ENCODE measurements around the gene SH2D4B. TPM values are rescaled to one million over a fixed set of nuclear protein-coding genes. Genes with fewer than 3 reads are reported as not detected.

SH2D4B gene
- total RNA-seq, 1 experiment from 2014 or later, result 0.24 TPM

DNA sequence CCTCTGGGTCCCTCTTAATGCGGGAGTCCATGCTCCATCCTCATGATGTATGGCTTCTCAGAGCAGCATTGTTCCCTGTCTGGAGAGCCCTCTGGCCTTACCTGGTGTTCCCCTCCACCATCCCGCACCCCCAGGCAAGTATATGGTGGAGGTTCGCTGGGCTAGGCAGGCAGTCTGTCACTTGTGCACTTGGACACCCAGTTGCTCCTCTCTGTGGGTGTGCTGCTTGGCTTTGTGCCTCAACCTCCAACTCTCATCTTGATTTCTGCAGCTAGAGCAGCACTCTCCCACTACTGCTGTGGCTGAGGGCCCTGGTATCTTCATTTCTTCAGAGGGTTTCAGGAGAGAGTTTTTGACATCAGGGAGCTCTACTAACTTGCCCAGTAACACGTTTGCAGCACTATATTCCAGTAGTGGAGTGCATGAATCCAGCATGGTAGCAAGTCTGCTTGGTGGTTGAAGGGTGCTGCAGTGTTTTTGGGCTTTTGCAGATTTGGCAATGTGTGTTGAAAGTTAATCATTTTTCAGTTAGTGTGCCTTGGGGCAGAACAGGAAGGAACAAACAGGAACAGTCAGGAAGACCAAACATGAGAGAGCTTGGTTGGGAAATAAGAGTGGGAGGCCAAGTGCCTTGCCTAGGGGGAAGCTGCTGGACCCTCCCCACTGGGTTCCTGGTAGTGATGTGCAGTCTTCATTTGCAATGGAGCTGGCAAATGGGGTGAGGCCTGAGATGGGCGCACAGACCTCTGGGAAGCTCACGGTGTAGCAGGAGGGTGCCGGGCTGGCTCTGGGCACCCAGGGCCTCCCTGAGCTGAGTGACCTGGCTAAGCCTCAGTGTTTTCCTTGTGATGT is 46.2 kb upstream of the SH2D4B start:
- no peak for TF ChIP-seq EZH2 (IDR thresholded peaks at IDR 0.05; ENCODE audit: low read depth)
- TF ChIP-seq, protein P1, sequence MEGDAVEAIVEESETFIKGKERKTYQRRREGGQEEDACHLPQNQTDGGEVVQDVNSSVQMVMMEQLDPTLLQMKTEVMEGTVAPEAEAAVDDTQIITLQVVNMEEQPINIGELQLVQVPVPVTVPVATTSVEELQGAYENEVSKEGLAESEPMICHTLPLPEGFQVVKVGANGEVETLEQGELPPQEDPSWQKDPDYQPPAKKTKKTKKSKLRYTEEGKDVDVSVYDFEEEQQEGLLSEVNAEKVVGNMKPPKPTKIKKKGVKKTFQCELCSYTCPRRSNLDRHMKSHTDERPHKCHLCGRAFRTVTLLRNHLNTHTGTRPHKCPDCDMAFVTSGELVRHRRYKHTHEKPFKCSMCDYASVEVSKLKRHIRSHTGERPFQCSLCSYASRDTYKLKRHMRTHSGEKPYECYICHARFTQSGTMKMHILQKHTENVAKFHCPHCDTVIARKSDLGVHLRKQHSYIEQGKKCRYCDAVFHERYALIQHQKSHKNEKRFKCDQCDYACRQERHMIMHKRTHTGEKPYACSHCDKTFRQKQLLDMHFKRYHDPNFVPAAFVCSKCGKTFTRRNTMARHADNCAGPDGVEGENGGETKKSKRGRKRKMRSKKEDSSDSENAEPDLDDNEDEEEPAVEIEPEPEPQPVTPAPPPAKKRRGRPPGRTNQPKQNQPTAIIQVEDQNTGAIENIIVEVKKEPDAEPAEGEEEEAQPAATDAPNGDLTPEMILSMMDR (conservative IDR thresholded peaks at IDR 0.05), result no peak
- Histone ChIP-seq H3K4me2 (no peak overlapping the region), H3K9me2 (ENCODE audit: insufficient read depth) (no peaks in the 10 kb centered on the region), H3K79me2 (ENCODE audit: low read depth) (peaks cover 100% of the 10 kb centered on the region), H3K27me3 (ENCODE audit: insufficient read depth, low read depth) (no peaks in the 10 kb centered on the region), H3K9me3 (ENCODE audit: insufficient read depth, low read depth) (no peaks in the 10 kb centered on the region), H2AFZ (no peak overlapping the region), H3K4me1 (replicated peaks; ENCODE audit: insufficient read depth) (peaks cover 55% of the 10 kb centered on the region), H3K27ac (peak overlapping the region; percentile 23), H3K4me3 (no peak overlapping the region), H3K36me3 (ENCODE audit: low read depth) (peaks cover 67% of the 10 kb centered on the region), H3F3A (ENCODE audit: insufficient read depth, low read depth) (peaks cover 71% of the 10 kb centered on the region), H4K20me1 (ENCODE audit: insufficient read depth) (peaks cover 14% of the 10 kb centered on the region)
- POLR2A ChIA-PET (ENCODE audit: unreplicated experiment), result no interaction called here
- intact Hi-C loops (cut with micrococcal nuclease; ENCODE audit: unreplicated experiment), result no loop called here
- no peak for DNase-seq
- BruUV-seq (replicated peaks), result no TSS peak
- CTCF ChIA-PET, result interaction anchor here (0.8 kb wide), 1 partner anchor 14 kb away, joined by 3 read pairs; no protein-coding TSS in a partner anchor

DNA sequence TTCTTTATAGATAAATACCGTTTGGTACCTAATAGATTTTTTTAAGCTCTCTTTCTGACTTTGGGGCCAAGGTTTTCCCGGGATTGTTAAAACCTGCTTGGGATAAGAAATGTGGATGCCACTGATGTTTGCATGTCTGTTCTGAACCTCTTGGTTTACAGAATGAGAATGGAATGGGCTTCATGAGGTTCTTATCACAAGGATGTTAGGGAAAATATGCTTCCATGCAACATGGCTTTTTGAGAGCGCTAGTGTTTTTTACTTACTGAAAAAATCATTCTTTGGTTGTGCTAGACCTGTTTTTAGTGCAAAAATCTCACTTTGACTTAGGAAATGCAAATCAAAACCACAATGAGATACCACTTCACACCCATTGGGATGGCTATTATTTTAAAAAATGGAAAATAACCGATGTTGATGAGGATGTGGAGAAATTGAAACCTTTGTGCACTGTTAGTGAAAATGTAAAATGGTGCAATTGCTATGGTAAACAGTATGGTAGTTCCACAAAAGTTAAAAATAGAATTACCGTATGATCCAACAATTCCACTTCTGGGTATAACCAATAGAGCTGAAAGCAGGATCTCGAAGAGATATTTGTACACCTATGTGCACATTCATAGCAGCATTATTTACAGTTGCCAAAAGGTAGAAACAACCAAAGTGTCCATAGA is 44.7 kb upstream of the SH2D4B start:
- Histone ChIP-seq H3K27ac (peak overlapping the region; percentile 99; the same call in 1 of the 2 replicates), H3K4me3 (no peak overlapping the region), H3K4me1 (replicated peaks; ENCODE audit: insufficient read depth) (peaks cover 62% of the 10 kb centered on the region), H4K20me1 (ENCODE audit: insufficient read depth) (peaks cover 6% of the 10 kb centered on the region; the same call in 1 of the 2 replicates), H3K4me2 (no peak overlapping the region), H3K27me3 (ENCODE audit: insufficient read depth, low read depth) (no peaks in the 10 kb centered on the region), H3K9me3 (ENCODE audit: insufficient read depth, low read depth) (no peaks in the 10 kb centered on the region), H2AFZ (no peak overlapping the region), H3F3A (ENCODE audit: insufficient read depth, low read depth) (peaks cover 86% of the 10 kb centered on the region), H3K79me2 (ENCODE audit: low read depth) (peaks cover 100% of the 10 kb centered on the region), H3K36me3 (ENCODE audit: low read depth) (peaks cover 76% of the 10 kb centered on the region), H3K9me2 (ENCODE audit: insufficient read depth) (no peaks in the 10 kb centered on the region)
- TF ChIP-seq, protein P1 (conservative IDR thresholded peaks at IDR 0.05), result no peak
- TF ChIP-seq EZH2 (IDR thresholded peaks at IDR 0.05; ENCODE audit: low read depth), result no peak
- no TSS peak for BruUV-seq (replicated peaks)
- intact Hi-C loops (cut with micrococcal nuclease; ENCODE audit: unreplicated experiment), result no loop called here
- ChIA-PET CTCF (no interaction called here), POLR2A (ENCODE audit: unreplicated experiment) (no interaction called here)
- DNase-seq, result no peak

DNA sequence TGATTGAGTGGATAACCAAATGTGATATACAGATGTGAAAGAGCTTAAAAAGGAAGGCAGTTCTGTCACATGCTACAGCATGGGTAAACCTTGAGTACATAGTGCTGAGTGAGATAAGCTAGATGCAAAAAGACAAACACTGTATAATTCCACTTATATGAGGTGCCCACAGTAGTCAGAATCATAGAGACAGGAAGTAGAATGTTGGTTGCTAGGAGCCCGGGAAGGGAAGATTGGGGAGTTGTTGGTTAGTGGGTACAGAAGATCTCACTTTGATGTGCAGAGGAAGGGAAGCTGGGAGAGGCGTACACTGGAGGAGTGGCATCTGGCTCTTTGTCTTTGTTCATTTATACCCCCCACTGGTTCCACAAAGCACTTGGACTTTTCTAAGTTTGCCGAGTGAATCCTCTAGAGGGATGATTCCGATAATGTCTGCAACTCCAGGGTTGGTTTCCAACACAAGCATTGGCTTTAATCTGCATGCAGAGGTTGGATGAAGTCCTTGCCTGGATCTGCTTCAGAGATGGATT is 44.1 kb upstream of the SH2D4B start:
- no peak for DNase-seq
- ChIA-PET CTCF (no interaction called here), POLR2A (ENCODE audit: unreplicated experiment) (no interaction called here)
- Histone ChIP-seq H3K4me1 (replicated peaks; ENCODE audit: insufficient read depth) (peaks cover 68% of the 10 kb centered on the region), H3K4me2 (no peak overlapping the region), H3K9me3 (ENCODE audit: insufficient read depth, low read depth) (no peaks in the 10 kb centered on the region), H4K20me1 (ENCODE audit: insufficient read depth) (peaks cover 2% of the 10 kb centered on the region; the same call in 1 of the 2 replicates), H3K4me3 (no peak overlapping the region), H3K9me2 (ENCODE audit: insufficient read depth) (no peaks in the 10 kb centered on the region), H2AFZ (no peak overlapping the region), H3K27ac (peak overlapping the region; percentile 99), H3K27me3 (ENCODE audit: insufficient read depth, low read depth) (no peaks in the 10 kb centered on the region), H3F3A (ENCODE audit: insufficient read depth, low read depth) (peaks cover 92% of the 10 kb centered on the region), H3K79me2 (ENCODE audit: low read depth) (peaks cover 100% of the 10 kb centered on the region), H3K36me3 (ENCODE audit: low read depth) (peaks cover 71% of the 10 kb centered on the region)
- intact Hi-C loops (cut with micrococcal nuclease; ENCODE audit: unreplicated experiment), result no loop called here
- BruUV-seq (replicated peaks), result no TSS peak
- TF ChIP-seq, protein P1 (conservative IDR thresholded peaks at IDR 0.05), result no peak
- no peak for TF ChIP-seq EZH2 (IDR thresholded peaks at IDR 0.05; ENCODE audit: low read depth)

Measured in PC-9 (cell line).